MG63 (cell line): ENCODE results near the gene AQP10. TPM values are rescaled to one million over a fixed set of nuclear protein-coding genes. Genes with fewer than 3 reads are reported as not detected.
"Not testable (repeated sequence)": the region's sequence is repeated elsewhere in the genome, so short reads cannot be mapped to it uniquely, and the experiment has no call there.

Source experiments
- DNase-seq: peaks from one replicate; pipeline ENCODE4 v3.0.0-alpha.2; 2020
- H3K27me3 ChIP-seq: fragments of 250-450 bp; sonication (Bioruptor Pico); 2 replicates; pipeline ENCODE4 v1.5.1; 2020; ENCODE audit warnings: mild to moderate bottlenecking, moderate library complexity
- H3K36me3 ChIP-seq: fragments of 250-450 bp; sonication (Bioruptor Pico); 2 replicates; pipeline ENCODE4 v1.5.1; 2020; ENCODE audit warnings: mild to moderate bottlenecking, moderate library complexity
- H3K4me3 ChIP-seq: fragments of 250-450 bp; sonication (Bioruptor Pico); 2 replicates; pipeline ENCODE4 v1.5.1; 2020; ENCODE audit warnings: mild to moderate bottlenecking, moderate library complexity
- H3K9me3 ChIP-seq: fragments of 250-450 bp; sonication (Bioruptor Pico); 2 replicates; pipeline ENCODE4 v1.5.1; 2020; ENCODE audit warnings: mild to moderate bottlenecking, moderate library complexity
- total RNA-seq: library from RNA; depleted of rRNA; stranded (reverse); fragments of >200 nt; shearing (Covaris generic); gene quantifications from 2 replicates; pipeline ENCODE4 v1.2.3, GENCODE V29; 2014; ENCODE audit warnings: low replicate concordance

The AQP10 gene
- total RNA-seq, 1 experiment from 2014 or later: not detected

GRCh38 chr1:154314226-154314625 lies 6.7 kb upstream of the AQP10 start:
- H3K4me3 ChIP-seq, H3K36me3 ChIP-seq, H3K27me3 ChIP-seq, DNase-seq, H3K9me3 ChIP-seq: not testable (repeated sequence)

- Histone ChIP-seq H3K27me3 (peaks cover 4% of the 10 kb centered on the region; the same call in 1 of the 2 replicates), H3K9me3 (no peaks in the 10 kb centered on the region), H3K4me3 (no peak overlapping the region), H3K36me3 (no peaks in the 10 kb centered on the region)
- no peak for DNase-seq
Observed at GRCh38 chr1:154316704-154317103, 4.2 kb upstream of the AQP10 start.

GRCh38 chr1:154318386-154318785 lies 2.5 kb upstream of the AQP10 start:
- H3K4me3 ChIP-seq: no peak overlapping the region
- DNase-seq: no peak
- H3K9me3 ChIP-seq: no peaks in the 10 kb centered on the region
- H3K36me3 ChIP-seq: no peaks in the 10 kb centered on the region
- H3K27me3 ChIP-seq: peaks cover 4% of the 10 kb centered on the region; the same call in 1 of the 2 replicates

GRCh38 chr1:154321609-154321934 lies 679 bp downstream of the AQP10 start:
- H3K4me3 ChIP-seq, H3K36me3 ChIP-seq, DNase-seq, H3K9me3 ChIP-seq, H3K27me3 ChIP-seq: not testable (repeated sequence)

GRCh38 chr1:154323493-154323892 lies 2.6 kb downstream of the AQP10 start:
- no peak for DNase-seq
- Histone ChIP-seq H3K27me3 (no peaks in the 10 kb centered on the region), H3K36me3 (peaks cover 11% of the 10 kb centered on the region), H3K9me3 (no peaks in the 10 kb centered on the region), H3K4me3 (no peak overlapping the region)

- no peaks in the 10 kb centered on the region for H3K9me3 ChIP-seq
- H3K36me3 ChIP-seq: peaks cover 15% of the 10 kb centered on the region
- DNase-seq: no peak
- peak overlapping the region; percentile 96; the same call in 1 of the 2 replicates for H3K4me3 ChIP-seq
- H3K27me3 ChIP-seq: no peaks in the 10 kb centered on the region
Observed at GRCh38 chr1:154324241-154324640, 3.3 kb downstream of the AQP10 start.

GRCh38 chr1:154324669-154325582 lies 4.0 kb downstream of the AQP10 start, which contains the start of gene ATP8B2:
ATP8B2 (plus strand) TSS chr1:154325525; CDS start chr1:154328142, 2,617 bp downstream.
- Histone ChIP-seq H3K9me3 (no peaks in the 10 kb centered on the region), H3K27me3 (no peaks in the 10 kb centered on the region), H3K4me3 (peak within 1 kb of the TSS; percentile 96), H3K36me3 (peaks cover 22% of the 10 kb centered on the region)
- peak; percentile 85 for DNase-seq

GRCh38 chr1:154325583-154326545 lies 5.0 kb downstream of the AQP10 start:
- peak; percentile 91 for DNase-seq
- H3K4me3 ChIP-seq: peak overlapping the region; percentile 96
- no peaks in the 10 kb centered on the region for H3K9me3 ChIP-seq
- H3K27me3 ChIP-seq: no peaks in the 10 kb centered on the region
- peaks cover 31% of the 10 kb centered on the region for H3K36me3 ChIP-seq

GRCh38 chr1:154326546-154327465 lies 5.9 kb downstream of the AQP10 start:
- peak; percentile 97 for DNase-seq
- no peaks in the 10 kb centered on the region for H3K27me3 ChIP-seq
- H3K4me3 ChIP-seq: peak overlapping the region; percentile 96
- peaks cover 41% of the 10 kb centered on the region for H3K36me3 ChIP-seq
- no peaks in the 10 kb centered on the region for H3K9me3 ChIP-seq

- no peak overlapping the region for H3K4me3 ChIP-seq
- no peak for DNase-seq
- H3K9me3 ChIP-seq: no peaks in the 10 kb centered on the region
- peaks cover 50% of the 10 kb centered on the region for H3K36me3 ChIP-seq
- H3K27me3 ChIP-seq: no peaks in the 10 kb centered on the region
Observed at GRCh38 chr1:154327466-154328317, 6.8 kb downstream of the AQP10 start.

GRCh38 chr1:154328318-154329151 lies 7.6 kb downstream of the AQP10 start:
- H3K27me3 ChIP-seq: no peaks in the 10 kb centered on the region
- no peak overlapping the region for H3K4me3 ChIP-seq
- no peak for DNase-seq
- peaks cover 56% of the 10 kb centered on the region for H3K36me3 ChIP-seq
- H3K9me3 ChIP-seq: no peaks in the 10 kb centered on the region

GRCh38 chr1:154329152-154329521 lies 8.2 kb downstream of the AQP10 start:
- Histone ChIP-seq H3K27me3 (no peaks in the 10 kb centered on the region), H3K36me3 (peaks cover 62% of the 10 kb centered on the region), H3K4me3 (no peak overlapping the region), H3K9me3 (no peaks in the 10 kb centered on the region)
- DNase-seq: peak; percentile 47

GRCh38 chr1:154329551-154330131 lies 8.7 kb downstream of the AQP10 start:
- H3K9me3 ChIP-seq: no peaks in the 10 kb centered on the region
- H3K36me3 ChIP-seq: peaks cover 67% of the 10 kb centered on the region
- H3K27me3 ChIP-seq: no peaks in the 10 kb centered on the region
- no peak for DNase-seq
- no peak overlapping the region for H3K4me3 ChIP-seq

GRCh38 chr1:154330669-154331068 lies 9.8 kb downstream of the AQP10 start:
- no peak for DNase-seq
- Histone ChIP-seq H3K36me3 (peaks cover 76% of the 10 kb centered on the region), H3K4me3 (no peak overlapping the region), H3K9me3 (no peaks in the 10 kb centered on the region), H3K27me3 (no peaks in the 10 kb centered on the region)
